ENCODE results near the gene SMC5. TPM values are rescaled to one million over a fixed set of nuclear protein-coding genes. Genes with fewer than 3 reads are reported as not detected.

SMC5 gene
- total RNA-seq, 4 donors from 2014 or later: 23.3 to 49.5 (median 32.3) TPM

DNA sequence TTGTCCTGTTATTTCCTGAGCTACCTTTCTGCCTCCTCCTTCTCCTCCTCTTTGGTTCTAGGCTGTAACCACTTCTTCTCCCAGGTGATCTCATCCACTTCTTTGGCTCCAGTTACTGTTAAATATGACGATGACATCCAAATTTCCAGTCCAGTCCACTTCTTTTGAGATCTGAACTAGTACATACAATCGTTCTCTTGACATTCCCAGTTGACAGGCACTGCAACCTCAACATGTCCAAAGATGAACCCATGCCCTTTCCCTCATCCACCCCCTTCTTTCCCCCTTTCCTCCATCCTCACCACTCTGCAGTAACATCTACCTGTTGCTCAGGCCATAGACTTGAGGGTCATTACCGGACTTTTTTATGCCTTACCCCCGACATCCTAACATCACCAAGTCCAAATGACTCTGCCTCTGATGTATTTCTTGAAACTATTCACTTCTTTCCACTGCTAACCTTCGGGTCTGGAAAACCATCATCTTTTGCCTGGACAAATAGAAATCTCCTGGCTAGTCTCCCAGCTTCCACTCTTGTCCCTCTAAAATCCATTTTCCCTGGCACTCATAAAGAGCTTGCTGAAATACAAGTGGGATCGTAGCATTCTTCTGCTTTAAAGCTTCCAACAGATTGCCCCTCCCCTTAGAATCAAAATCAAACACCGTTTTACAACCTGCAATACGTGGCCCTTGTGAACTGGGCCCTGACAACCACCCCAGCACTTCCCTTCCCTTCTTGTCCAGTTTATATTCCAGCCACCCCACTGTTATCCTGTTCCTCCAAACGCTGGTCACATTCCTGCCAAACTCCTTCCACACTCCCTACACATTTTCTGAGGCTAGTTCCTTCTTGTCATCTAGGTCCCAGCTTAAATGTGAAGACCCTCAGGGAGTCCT is 124.2 kb downstream of the SMC5 start:
- no peaks in the 10 kb centered on the region for H3K27me3 ChIP-seq
- peaks cover 0 to 61% (median 12%) of the 10 kb centered on the region in 4 donors for H3K4me1 ChIP-seq
- H3K9me3 ChIP-seq: no peaks in the 10 kb centered on the region
- H3K4me3 ChIP-seq: no peak overlapping the region
- TF ChIP-seq EP300 (IDR thresholded peaks at IDR 0.05) (peak in 1 of 2 donors; percentile 21), POLR2A (IDR thresholded peaks at IDR 0.05) (no peak)
- H3K36me3 ChIP-seq: peaks cover 0 to 45% (median 0%) of the 10 kb centered on the region in 3 donors
- H3K27ac ChIP-seq: peak overlapping the region in 2 of 4 donors; percentile 13 to 18
- 68 to 72% methylated on average over 9 of the region's 9 CpGs for WGBS, 2 donors
- DNase-seq (ENCODE audit: low spot score in 2 of 2): no peak

GRCh38 chr9:70385426-70385825 is 126.6 kb downstream of the SMC5 start:
- Histone ChIP-seq H3K9me3 (no peaks in the 10 kb centered on the region), H3K27ac (no peak overlapping the region), H3K36me3 (peaks cover 0 to 54% (median 0%) of the 10 kb centered on the region in 3 donors), H3K27me3 (no peaks in the 10 kb centered on the region), H3K4me1 (peaks cover 0 to 86% (median 24%) of the 10 kb centered on the region in 4 donors), H3K4me3 (no peak overlapping the region)
- WGBS, 2 donors: 29 to 31% methylated on average over 3 of the region's 3 CpGs
- no peak for DNase-seq (ENCODE audit: low spot score in 2 of 2)
- TF ChIP-seq EP300 (IDR thresholded peaks at IDR 0.05): peak in 1 of 2 donors; percentile 60
- TF ChIP-seq CTCF (IDR thresholded peaks at IDR 0.05): no peak
- TF ChIP-seq POLR2A (IDR thresholded peaks at IDR 0.05): no peak

- WGBS, 2 donors: 87 to 89% methylated on average over 23 of the region's 23 CpGs
- H3K4me1 ChIP-seq: peaks cover 0 to 99% (median 46%) of the 10 kb centered on the region in 4 donors
- TF ChIP-seq EP300 (IDR thresholded peaks at IDR 0.05) (peak in 1 of 2 donors; percentile 58), CTCF (IDR thresholded peaks at IDR 0.05) (no peak), POLR2A (IDR thresholded peaks at IDR 0.05) (no peak)
- H3K27ac ChIP-seq: peak overlapping the region in 1 of 4 donors; percentile 8
- peaks cover 0 to 54% (median 0%) of the 10 kb centered on the region in 3 donors for H3K36me3 ChIP-seq
- H3K27me3 ChIP-seq: no peaks in the 10 kb centered on the region
- H3K9me3 ChIP-seq: no peaks in the 10 kb centered on the region
- DNase-seq (ENCODE audit: low spot score in 2 of 2): no peak
- no peak overlapping the region for H3K4me3 ChIP-seq
Observed at GRCh38 chr9:70387663-70388062, 128.9 kb downstream of the SMC5 start.

DNA sequence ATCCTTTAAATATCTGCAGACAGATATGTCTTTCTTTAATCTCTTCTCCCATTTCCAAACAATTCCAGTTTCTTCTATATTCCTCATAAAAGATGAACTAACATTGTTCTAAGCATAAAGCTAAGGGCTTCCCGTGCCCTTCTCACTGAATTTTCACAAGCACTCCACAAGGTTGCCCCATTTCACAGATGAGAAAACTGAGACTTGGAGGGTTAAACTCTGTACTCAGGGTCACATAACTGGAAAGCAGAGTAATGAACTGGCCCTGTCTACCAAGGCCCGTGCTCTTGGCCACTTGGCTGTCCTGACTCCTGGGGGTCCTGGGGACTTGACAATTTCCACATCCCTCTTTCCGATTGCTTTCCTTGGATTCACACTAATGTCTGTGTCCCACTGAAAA is 130.4 kb downstream of the SMC5 start:
- DNase-seq (ENCODE audit: low spot score in 2 of 2): no peak
- Histone ChIP-seq H3K9me3 (no peaks in the 10 kb centered on the region), H3K4me3 (no peak overlapping the region), H3K27ac (peak overlapping the region in 2 of 4 donors; percentile 26 to 65), H3K36me3 (peaks cover 0 to 46% (median 0%) of the 10 kb centered on the region in 3 donors), H3K27me3 (no peaks in the 10 kb centered on the region), H3K4me1 (peaks cover 0 to 99% (median 54%) of the 10 kb centered on the region in 4 donors)
- TF ChIP-seq POLR2A (IDR thresholded peaks at IDR 0.05) (no peak), EP300 (IDR thresholded peaks at IDR 0.05) (peak in 1 of 2 donors; percentile 53), CTCF (IDR thresholded peaks at IDR 0.05) (no peak)
- WGBS, 2 donors: 67 to 79% methylated on average over 3 of the region's 3 CpGs

DNA sequence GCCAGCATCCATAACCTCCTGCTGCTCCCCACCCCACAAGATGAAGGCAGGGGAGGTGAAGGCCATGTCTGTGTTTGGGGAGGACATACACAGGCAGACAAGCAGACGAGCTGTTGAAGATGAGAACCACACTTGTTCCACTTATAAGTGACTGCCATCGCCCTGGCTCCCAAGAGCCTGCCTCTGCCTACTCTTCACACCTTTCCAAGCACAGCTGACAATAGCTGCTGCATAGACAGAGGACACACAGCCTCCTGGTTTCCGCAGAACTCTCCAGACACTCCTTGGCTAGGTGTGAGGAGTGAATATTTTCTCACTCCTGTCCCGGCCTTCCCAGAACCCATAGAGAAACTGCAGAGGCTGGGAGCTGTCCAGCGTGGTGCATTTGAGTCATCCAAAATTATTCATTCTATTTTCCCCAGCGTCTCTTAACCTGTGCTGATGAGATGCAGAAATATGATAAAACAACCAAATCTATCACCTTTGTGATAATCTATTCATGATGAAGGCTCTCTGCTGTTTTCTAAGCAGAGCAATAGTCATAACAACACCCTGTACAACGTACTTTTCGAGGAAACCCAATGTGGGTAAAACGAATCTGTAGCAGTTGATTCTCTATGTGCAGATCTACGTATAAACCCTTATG is 131.0 kb downstream of the SMC5 start:
- WGBS, 2 donors: 51 to 62% methylated on average over 10 of the region's 10 CpGs
- no peak for DNase-seq (ENCODE audit: low spot score in 2 of 2)
- Histone ChIP-seq H3K27me3 (no peaks in the 10 kb centered on the region), H3K36me3 (peaks cover 0 to 42% (median 0%) of the 10 kb centered on the region in 3 donors), H3K9me3 (no peaks in the 10 kb centered on the region), H3K4me1 (peaks cover 0 to 99% (median 49%) of the 10 kb centered on the region in 4 donors), H3K4me3 (peak overlapping the region in 1 of 4 donors; percentile 1), H3K27ac (peak overlapping the region in 2 of 4 donors; percentile 30 to 65)
- no peak for TF ChIP-seq EP300 (IDR thresholded peaks at IDR 0.05)
- TF ChIP-seq CTCF (IDR thresholded peaks at IDR 0.05): no peak
- no peak for TF ChIP-seq POLR2A (IDR thresholded peaks at IDR 0.05)
